ENCODE measurements around the gene NLRP7. TPM values are rescaled to one million over a fixed set of nuclear protein-coding genes. Genes with fewer than 3 reads are reported as not detected.
"Not testable (repeated sequence)": the region's sequence is repeated elsewhere in the genome, so short reads cannot be mapped to it uniquely, and the experiment has no call there.

The NLRP7 gene
- total RNA-seq (not detected), polyA plus RNA-seq (ENCODE audit: insufficient read depth in 1 of 8, insufficient read length in 8 of 8, low replicate concordance in 1 of 8) (under 1 TPM in 2 of 8 donors, not detected in 6; 0.08 to 0.09 TPM)
- long read RNA-seq, donor 1 = 0 reads
- long read RNA-seq, donor 2 = 0 reads
- long read RNA-seq, donor 3 = 0 reads
- long read RNA-seq, donor 4 = 0 reads
- long read RNA-seq, donor 5 = 0 reads
- long read RNA-seq, donor 6 = 0 reads
- long read RNA-seq, donor 7 = 0 reads
- long read RNA-seq, donor 8 = 0 reads
- long read RNA-seq, donor 9 = 0 reads
- long read RNA-seq, donor 10 = 0 reads
- long read RNA-seq, donor 11 = 0 reads

DNA sequence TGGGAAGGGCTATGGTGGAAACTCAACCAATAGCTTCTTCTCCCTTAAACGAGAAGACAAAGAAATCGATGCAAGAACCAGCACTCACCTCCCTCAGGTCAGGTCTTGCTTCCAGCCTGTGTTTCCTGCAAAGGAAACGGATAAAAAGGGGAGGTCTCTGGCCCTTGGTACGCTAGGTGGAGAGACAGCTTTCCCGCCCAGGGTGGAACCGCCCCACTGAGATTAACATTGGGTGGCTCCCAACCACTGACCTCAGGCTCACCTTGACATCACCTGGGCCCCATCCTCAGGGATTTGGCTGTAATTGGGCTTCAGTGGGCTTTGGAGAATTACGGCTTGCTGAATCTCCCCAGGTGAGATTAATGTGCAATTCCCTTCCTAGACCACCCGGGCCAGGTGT is at the start of gene NLRP7:
Gene NLRP7, minus strand, starts transcription at position 150 of the 400 bp plus-strand sequence.
- Histone ChIP-seq H3K4me3 (ENCODE audit: low read length) (no peak within 1 kb of the TSS), H3K36me3 (ENCODE audit: control insufficient read depth, insufficient read depth, low read length) (no peaks in the 10 kb centered on the region), H3K27me3 (ENCODE audit: control insufficient read depth, insufficient read depth, low read length) (no peaks in the 10 kb centered on the region), H3K27ac (ENCODE audit: low read length) (no peak within 1 kb of the TSS), H3K4me1 (ENCODE audit: control insufficient read depth, insufficient read depth, low read length) (no peaks in the 10 kb centered on the region), H3K9me3 (replicated peaks; ENCODE audit: control insufficient read depth, low read depth, low read length) (no peaks in the 10 kb centered on the region)
- 66% methylated on average over 4 of the region's 8 CpGs for WGBS (ENCODE audit: insufficient coverage)
- no peak for DNase-seq

DNA sequence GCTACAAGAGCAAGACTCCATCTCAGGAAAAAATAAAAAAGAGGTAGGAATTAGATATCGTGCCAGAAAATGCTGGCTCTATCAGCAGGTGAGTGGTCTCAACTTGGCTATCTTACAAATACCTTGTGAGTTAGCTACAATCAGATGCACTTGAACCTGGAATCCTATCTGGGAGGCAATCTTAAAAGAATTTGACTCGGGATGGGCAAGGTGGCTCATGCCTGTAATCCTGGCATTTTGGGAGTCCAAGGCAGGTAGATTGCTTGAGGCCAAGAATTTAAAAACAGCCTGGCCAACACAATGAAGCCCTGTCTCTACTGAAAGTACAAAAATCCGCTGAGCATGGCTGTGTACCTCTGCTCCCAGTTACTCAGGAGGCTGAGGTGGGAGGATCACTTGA is 48.2 kb upstream of the NLRP7 start:
- no peaks in the 10 kb centered on the region for H3K36me3 ChIP-seq (ENCODE audit: control insufficient read depth, insufficient read depth, low read length)
- no peak overlapping the region for H3K4me3 ChIP-seq (ENCODE audit: low read length)
- no peak overlapping the region for H3K27ac ChIP-seq (ENCODE audit: low read length)
- no peak for DNase-seq
- no peaks in the 10 kb centered on the region for H3K27me3 ChIP-seq (ENCODE audit: control insufficient read depth, insufficient read depth, low read length)
- WGBS (ENCODE audit: insufficient coverage) = 100% methylated on average over 1 of the region's 3 CpGs
- H3K9me3 ChIP-seq (replicated peaks; ENCODE audit: control insufficient read depth, low read depth, low read length) = no peaks in the 10 kb centered on the region
- no peaks in the 10 kb centered on the region for H3K4me1 ChIP-seq (ENCODE audit: control insufficient read depth, insufficient read depth, low read length)

DNA sequence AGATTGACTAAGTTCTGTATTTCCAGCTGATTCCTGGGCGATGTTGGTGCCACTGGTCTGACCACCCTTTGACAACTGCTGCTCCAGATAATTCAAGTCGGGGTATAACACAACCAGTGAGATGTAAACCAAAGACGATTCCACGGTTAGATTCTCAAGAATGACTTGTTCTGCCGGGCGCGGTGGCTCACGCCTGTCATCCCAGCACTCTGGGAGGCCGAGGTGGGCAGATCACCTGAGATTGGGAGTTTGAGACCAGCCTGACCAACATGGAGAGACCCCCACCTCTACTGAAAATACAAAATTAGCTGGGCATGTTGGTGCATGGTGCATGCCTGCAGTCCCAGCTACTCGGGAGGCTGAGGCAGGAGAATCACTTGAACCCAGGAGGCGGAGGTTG is 42.2 kb upstream of the NLRP7 start:
- H3K27me3 ChIP-seq (ENCODE audit: control insufficient read depth, insufficient read depth, low read length); DNase-seq; H3K36me3 ChIP-seq (ENCODE audit: control insufficient read depth, insufficient read depth, low read length); H3K4me3 ChIP-seq (ENCODE audit: low read length); H3K9me3 ChIP-seq (replicated peaks; ENCODE audit: control insufficient read depth, low read depth, low read length); H3K4me1 ChIP-seq (ENCODE audit: control insufficient read depth, insufficient read depth, low read length); H3K27ac ChIP-seq (ENCODE audit: low read length): not testable (repeated sequence)
- 94% methylated on average over 6 of the region's 11 CpGs for WGBS (ENCODE audit: insufficient coverage)

DNA sequence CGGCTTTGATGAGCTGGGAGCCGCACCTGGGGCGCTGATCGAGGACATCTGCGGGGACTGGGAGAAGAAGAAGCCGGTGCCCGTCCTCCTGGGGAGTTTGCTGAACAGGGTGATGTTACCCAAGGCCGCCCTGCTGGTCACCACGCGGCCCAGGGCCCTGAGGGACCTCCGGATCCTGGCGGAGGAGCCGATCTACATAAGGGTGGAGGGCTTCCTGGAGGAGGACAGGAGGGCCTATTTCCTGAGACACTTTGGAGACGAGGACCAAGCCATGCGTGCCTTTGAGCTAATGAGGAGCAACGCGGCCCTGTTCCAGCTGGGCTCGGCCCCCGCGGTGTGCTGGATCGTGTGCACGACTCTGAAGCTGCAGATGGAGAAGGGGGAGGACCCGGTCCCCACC is 35.2 kb upstream of the NLRP7 start:
- H3K27ac ChIP-seq (ENCODE audit: low read length); H3K4me3 ChIP-seq (ENCODE audit: low read length); DNase-seq; H3K9me3 ChIP-seq (replicated peaks; ENCODE audit: control insufficient read depth, low read depth, low read length); H3K4me1 ChIP-seq (ENCODE audit: control insufficient read depth, insufficient read depth, low read length); H3K36me3 ChIP-seq (ENCODE audit: control insufficient read depth, insufficient read depth, low read length); H3K27me3 ChIP-seq (ENCODE audit: control insufficient read depth, insufficient read depth, low read length): not testable (repeated sequence)
- 91% methylated on average over 8 of the region's 23 CpGs for WGBS (ENCODE audit: insufficient coverage)

DNA sequence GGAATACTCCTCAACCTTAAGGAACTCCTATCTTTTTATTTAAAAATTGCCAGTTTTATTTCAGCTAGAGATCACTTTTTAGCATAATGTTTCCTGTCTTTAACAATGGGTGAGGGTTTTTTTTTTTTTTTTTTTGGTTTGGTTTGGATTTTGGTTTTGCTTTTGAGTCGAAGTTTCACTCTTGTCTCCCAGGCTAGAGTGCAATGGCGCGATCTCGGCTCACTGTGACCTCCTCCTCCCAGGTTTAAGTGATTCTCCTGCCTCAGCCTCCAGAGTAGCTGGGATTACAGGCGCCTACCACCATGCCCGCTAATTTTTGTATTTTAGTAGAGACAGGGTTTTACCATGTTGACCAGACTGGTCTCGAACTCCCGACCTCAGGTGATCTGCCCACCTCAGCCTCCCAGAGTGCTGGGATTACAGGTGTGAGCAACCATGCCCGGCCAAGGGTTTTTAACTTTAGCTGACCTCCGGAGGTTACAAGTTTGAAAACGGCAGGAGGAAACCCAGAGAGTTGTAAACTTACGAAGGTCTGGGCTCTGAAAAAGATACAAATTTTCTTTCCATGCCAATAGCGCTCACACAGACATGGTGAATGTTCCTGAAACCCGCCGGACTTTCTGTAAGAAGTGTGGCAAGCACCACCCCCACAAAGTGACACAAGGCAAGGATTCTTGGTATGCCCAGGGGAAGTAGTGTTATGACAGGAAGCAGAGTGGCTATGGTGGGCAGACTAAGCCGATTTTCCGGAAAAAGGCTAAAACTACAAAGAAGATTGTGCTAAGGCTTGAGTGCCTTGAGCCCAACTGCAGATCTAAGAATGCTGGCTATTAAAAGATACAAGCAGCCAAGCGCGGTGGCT is 26.1 kb upstream of the NLRP7 start:
- 87% methylated on average over 13 of the region's 19 CpGs for WGBS (ENCODE audit: insufficient coverage)
- not testable (repeated sequence) for H3K4me1 ChIP-seq (ENCODE audit: control insufficient read depth, insufficient read depth, low read length); H3K4me3 ChIP-seq (ENCODE audit: low read length); H3K9me3 ChIP-seq (replicated peaks; ENCODE audit: control insufficient read depth, low read depth, low read length); DNase-seq; H3K27ac ChIP-seq (ENCODE audit: low read length); H3K36me3 ChIP-seq (ENCODE audit: control insufficient read depth, insufficient read depth, low read length); H3K27me3 ChIP-seq (ENCODE audit: control insufficient read depth, insufficient read depth, low read length)

DNA sequence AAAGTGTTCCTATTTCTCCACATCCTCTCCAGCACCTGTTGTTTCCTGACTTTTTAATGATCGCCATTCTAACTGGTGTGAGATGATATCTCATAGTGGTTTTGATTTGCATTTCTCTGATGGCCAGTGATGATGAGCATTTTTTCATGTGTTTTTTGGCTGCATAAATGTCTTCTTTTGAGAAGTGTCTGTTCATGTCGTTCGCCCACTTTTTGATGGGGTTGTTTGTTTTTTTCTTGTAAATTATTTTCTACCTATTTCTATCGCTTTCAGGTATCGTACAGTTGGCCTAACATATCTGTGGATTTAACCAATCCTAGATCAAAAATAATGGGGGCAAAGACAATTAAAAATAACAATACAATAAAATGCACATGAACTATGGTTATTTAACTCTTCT is 24.1 kb upstream of the NLRP7 start:
- H3K27ac ChIP-seq (ENCODE audit: low read length); H3K9me3 ChIP-seq (replicated peaks; ENCODE audit: control insufficient read depth, low read depth, low read length); H3K27me3 ChIP-seq (ENCODE audit: control insufficient read depth, insufficient read depth, low read length); H3K36me3 ChIP-seq (ENCODE audit: control insufficient read depth, insufficient read depth, low read length); H3K4me3 ChIP-seq (ENCODE audit: low read length); DNase-seq; H3K4me1 ChIP-seq (ENCODE audit: control insufficient read depth, insufficient read depth, low read length): not testable (repeated sequence)
- no CpG with 5 or more reads among the region's 5 CpGs for WGBS (ENCODE audit: insufficient coverage)

DNA sequence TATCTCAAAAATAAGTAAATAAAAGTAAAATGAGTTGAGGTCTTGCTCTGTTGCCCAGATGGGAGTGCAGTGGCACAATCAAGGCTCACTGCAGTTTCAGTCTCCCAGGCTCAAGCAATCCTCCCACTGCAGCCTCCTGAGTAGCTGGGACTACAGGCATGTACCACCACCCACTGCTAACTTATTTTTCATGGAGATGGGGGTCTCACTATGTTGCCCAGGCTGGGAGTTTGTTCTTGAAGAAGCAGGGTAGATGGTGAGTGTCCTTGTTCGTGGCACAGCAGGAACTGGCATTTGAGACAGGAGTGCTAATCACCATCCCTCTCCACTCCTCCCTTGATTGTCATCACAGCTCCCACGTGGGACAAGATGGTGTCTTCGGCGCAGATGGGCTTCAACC is 22.3 kb upstream of the NLRP7 start:
- Histone ChIP-seq H3K4me3 (ENCODE audit: low read length) (no peak overlapping the region), H3K9me3 (replicated peaks; ENCODE audit: control insufficient read depth, low read depth, low read length) (no peaks in the 10 kb centered on the region), H3K27ac (ENCODE audit: low read length) (no peak overlapping the region), H3K27me3 (ENCODE audit: control insufficient read depth, insufficient read depth, low read length) (no peaks in the 10 kb centered on the region), H3K4me1 (ENCODE audit: control insufficient read depth, insufficient read depth, low read length) (no peaks in the 10 kb centered on the region), H3K36me3 (ENCODE audit: control insufficient read depth, insufficient read depth, low read length) (no peaks in the 10 kb centered on the region)
- no peak for DNase-seq
- WGBS (ENCODE audit: insufficient coverage) = 72% methylated on average over 3 of the region's 4 CpGs

DNA sequence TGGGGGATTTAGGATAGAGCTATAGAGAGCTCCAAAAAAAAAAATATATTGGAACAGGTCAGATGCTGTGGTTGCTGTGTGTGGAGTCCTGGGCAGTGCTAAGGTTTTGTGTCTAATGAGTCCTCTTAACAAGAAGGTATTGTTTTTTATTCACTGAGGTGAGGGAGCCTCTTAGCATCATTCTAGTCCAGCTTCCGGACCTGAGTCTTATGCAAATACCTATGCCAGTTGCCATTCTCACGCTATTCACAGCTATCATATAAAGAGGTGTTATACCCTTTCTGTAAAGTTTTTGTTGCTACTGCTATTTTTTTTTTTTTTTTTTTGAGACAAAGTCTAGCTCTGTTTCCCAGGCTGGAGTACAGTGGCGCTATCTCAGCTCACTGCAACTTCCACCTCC is 20.3 kb upstream of the NLRP7 start:
- Histone ChIP-seq H3K27ac (ENCODE audit: low read length) (no peak overlapping the region), H3K9me3 (replicated peaks; ENCODE audit: control insufficient read depth, low read depth, low read length) (no peaks in the 10 kb centered on the region), H3K27me3 (ENCODE audit: control insufficient read depth, insufficient read depth, low read length) (no peaks in the 10 kb centered on the region), H3K4me1 (ENCODE audit: control insufficient read depth, insufficient read depth, low read length) (no peaks in the 10 kb centered on the region), H3K36me3 (ENCODE audit: control insufficient read depth, insufficient read depth, low read length) (no peaks in the 10 kb centered on the region), H3K4me3 (ENCODE audit: low read length) (no peak overlapping the region)
- no peak for DNase-seq
- no CpG with 5 or more reads among the region's 3 CpGs for WGBS (ENCODE audit: insufficient coverage)

DNA sequence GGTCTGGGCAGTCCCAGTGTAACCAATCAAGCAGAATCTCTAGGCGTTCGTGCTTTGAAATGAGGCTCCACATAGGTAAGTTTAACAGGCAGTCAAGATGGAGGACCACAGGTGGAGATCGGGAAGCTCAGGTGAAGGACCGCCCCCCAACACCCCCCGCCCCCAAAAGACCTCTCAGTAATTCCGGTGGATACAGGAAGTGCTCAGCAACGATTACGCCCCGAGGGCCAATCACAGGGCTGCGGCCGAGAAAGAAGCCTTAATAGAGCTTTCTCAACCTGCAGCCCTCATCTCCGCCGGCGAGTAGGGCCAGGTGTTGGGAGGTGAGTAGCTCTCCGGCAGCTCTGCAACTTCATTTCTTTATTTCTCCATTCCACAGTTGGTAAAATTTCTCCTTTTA is 17.7 kb upstream of the NLRP7 start:
- not testable (repeated sequence) for H3K36me3 ChIP-seq (ENCODE audit: control insufficient read depth, insufficient read depth, low read length); H3K9me3 ChIP-seq (replicated peaks; ENCODE audit: control insufficient read depth, low read depth, low read length); DNase-seq; H3K4me1 ChIP-seq (ENCODE audit: control insufficient read depth, insufficient read depth, low read length); H3K27ac ChIP-seq (ENCODE audit: low read length); H3K4me3 ChIP-seq (ENCODE audit: low read length); H3K27me3 ChIP-seq (ENCODE audit: control insufficient read depth, insufficient read depth, low read length)
- no CpG with 5 or more reads among the region's 15 CpGs for WGBS (ENCODE audit: insufficient coverage)

DNA sequence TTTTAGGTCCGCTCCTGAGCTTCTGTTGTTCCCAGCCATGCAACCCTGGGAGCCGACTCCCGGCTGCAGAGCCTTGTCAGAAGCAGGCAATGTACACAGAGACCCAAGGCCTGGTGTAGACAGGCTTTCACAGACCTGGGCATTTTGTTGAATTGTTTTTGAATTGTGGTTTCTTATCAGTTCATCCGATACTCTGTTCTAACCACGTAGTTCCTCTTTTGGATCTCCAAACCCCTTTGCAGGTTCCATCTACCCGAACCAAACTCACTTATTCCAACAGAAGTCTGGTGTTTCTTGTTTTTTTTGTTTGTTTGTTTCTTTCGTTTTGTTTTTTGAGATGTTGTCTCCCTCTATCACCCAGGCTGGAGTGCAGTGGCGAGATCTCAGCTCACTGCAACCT is 12.5 kb upstream of the NLRP7 start:
- WGBS (ENCODE audit: insufficient coverage) = 68% methylated on average over 3 of the region's 8 CpGs
- Histone ChIP-seq H3K27ac (ENCODE audit: low read length) (no peak overlapping the region), H3K4me1 (ENCODE audit: control insufficient read depth, insufficient read depth, low read length) (no peaks in the 10 kb centered on the region), H3K9me3 (replicated peaks; ENCODE audit: control insufficient read depth, low read depth, low read length) (no peaks in the 10 kb centered on the region), H3K36me3 (ENCODE audit: control insufficient read depth, insufficient read depth, low read length) (no peaks in the 10 kb centered on the region), H3K4me3 (ENCODE audit: low read length) (no peak overlapping the region), H3K27me3 (ENCODE audit: control insufficient read depth, insufficient read depth, low read length) (peaks cover 3% of the 10 kb centered on the region)
- no peak for DNase-seq
